ENCODE results near the gene GOLT1A. TPM values are rescaled to one million over a fixed set of nuclear protein-coding genes. Genes with fewer than 3 reads are reported as not detected.

The GOLT1A gene
- total and polyA plus RNA-seq, 2 of the 8 experiments (the other 6 are each of a cell fraction or from before 2014, with no cell fraction given): 7.5 to 8.5 TPM

DNA sequence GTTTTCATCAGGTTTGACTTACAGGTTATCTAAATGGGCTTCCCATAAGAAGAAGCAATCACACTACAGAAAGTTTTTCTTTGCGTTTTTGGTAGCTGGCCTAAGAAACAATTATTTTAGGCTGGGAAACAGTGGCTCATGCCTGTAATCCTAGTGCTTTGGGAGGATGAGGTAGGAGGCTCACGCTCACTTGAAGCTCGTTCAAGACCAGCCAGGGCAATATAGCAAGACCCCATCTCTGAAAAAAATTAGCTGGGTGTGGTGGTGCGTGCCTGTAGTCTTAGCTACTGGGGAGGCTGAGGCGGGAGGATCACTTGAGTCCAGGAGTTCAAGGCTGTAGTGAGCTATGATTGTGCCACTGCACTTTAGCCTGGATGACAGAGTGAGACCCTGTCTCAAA lies 46.1 kb downstream of the GOLT1A start:
- Histone ChIP-seq H2AFZ (ENCODE audit: low read length) (no peak overlapping the region), H2BK20ac (ENCODE audit: low read length) (no peak overlapping the region), H4K20me1 (replicated peaks in 1 of 2; ENCODE audit: control insufficient read depth in 1 of 2, insufficient read depth in 2 of 2, low read length in 2 of 2) (no peaks in the 10 kb centered on the region), H3K14ac (ENCODE audit: insufficient read length) (no peak overlapping the region), H2BK12ac (ENCODE audit: low read depth, low read length) (no peak overlapping the region), H3K23me2 (ENCODE audit: low read depth, low read length) (no peaks in the 10 kb centered on the region), H2BK120ac (replicated peaks; ENCODE audit: low read depth, low read length) (no peak overlapping the region), H3K4me3 (ENCODE audit: extremely low read depth in 1 of 4, insufficient read depth in 2 of 4, low read depth in 3 of 4, low read length in 4 of 4) (no peak overlapping the region), H4K91ac (replicated peaks; ENCODE audit: insufficient read length, low read length) (no peak overlapping the region), H3K9ac (replicated peaks in 1 of 4; ENCODE audit: extremely low read depth in 1 of 4, low read depth in 3 of 4, low read length in 3 of 4) (no peak overlapping the region), H4K5ac (ENCODE audit: insufficient read length, low read depth, low read length) (no peak overlapping the region), H3K27ac (ENCODE audit: low read depth, low read length) (no peak overlapping the region), H4K8ac (ENCODE audit: extremely low read depth, insufficient read depth, low read length) (no peak overlapping the region), H3K27me3 (replicated peaks in 1 of 4; ENCODE audit: control insufficient read depth in 3 of 4, extremely low read depth in 1 of 4, insufficient read depth in 3 of 4, low read length in 3 of 4) (0 out of 7 replicates have a peak, but pooled peaks cover 0 to 2% (median 0%) of the 10 kb centered on the region in 4 experiments), H3K4me1 (replicated peaks in 1 of 4; ENCODE audit: control insufficient read depth in 3 of 4, insufficient read depth in 4 of 4, low read length in 3 of 4) (no peaks in the 10 kb centered on the region), H3K18ac (ENCODE audit: extremely low read depth, low read length) (no peak overlapping the region), H3K79me2 (ENCODE audit: control insufficient read depth in 1 of 2, insufficient read depth in 2 of 2, low read length in 2 of 2) (no peaks in the 10 kb centered on the region), H2AK5ac (ENCODE audit: low read depth, low read length) (no peak overlapping the region), H3K36me3 (ENCODE audit: control insufficient read depth in 2 of 4, insufficient read depth in 4 of 4, low read length in 3 of 4) (no peaks in the 10 kb centered on the region; a peak in 1 of 8 replicates), H3K56ac (replicated peaks; ENCODE audit: insufficient read length, low read depth, low read length) (no peak overlapping the region), H3K9me3 (ENCODE audit: insufficient read depth in 2 of 2, low read depth in 1 of 2, low read length in 1 of 2) (peaks cover 18 to 25% of the 10 kb centered on the region in 2 experiments), H2BK5ac (ENCODE audit: low read depth, low read length) (no peak overlapping the region), H2BK15ac (ENCODE audit: low read length) (no peak overlapping the region), H3K4ac (replicated peaks; ENCODE audit: insufficient read length, low read depth, low read length) (no peak overlapping the region), H3K23ac (ENCODE audit: insufficient read length) (no peak overlapping the region), H3K4me2 (ENCODE audit: insufficient read depth in 1 of 2, low read depth in 2 of 2, low read length in 2 of 2) (no peak overlapping the region), H3K79me1 (ENCODE audit: low read depth, low read length) (no peaks in the 10 kb centered on the region)
- CTCF ChIA-PET (ENCODE audit: partially characterized antibody): interaction anchor here (0.6 to 18.7 kb wide), 10 partner anchors 11 to 231 kb away, joined by 3 to 360 read pairs (median 4); partner anchors contain the start of genes GOLT1A, KISS1 and PLEKHA6
- WGBS, 2 experiments (ENCODE audit: extremely low coverage in 1 of 2, insufficient coverage in 1 of 2, insufficient read length in 1 of 2, insufficient replicate concordance in 2 of 2, low coverage in 1 of 2, low lambda C conversion rate in 2 of 2, missing lambda C conversion rate in 1 of 2): 84% methylated on average over 5 of the region's 5 CpGs; no CpG with 5 or more reads in 1 of the 2 experiments
- no peak for DNase-seq (ENCODE audit: low read depth in 1 of 2, low spot score in 2 of 2)
- POLR2A ChIA-PET (ENCODE audit: partially characterized antibody): no interaction called here
- TF ChIP-seq CBX5 (IDR thresholded peaks at IDR 0.05; ENCODE audit: low read depth, low read length) (no peak), EP300 (IDR thresholded peaks at IDR 0.05; ENCODE audit: borderline replicate concordance in 1 of 2, low read depth in 2 of 2, low read length in 2 of 2) (no peak), RBBP5 (IDR thresholded peaks at IDR 0.05; ENCODE audit: borderline replicate concordance, low read depth, low read length) (no peak), EZH2 (IDR thresholded peaks at IDR 0.05; ENCODE audit: low read depth, low read length, severe bottlenecking) (no peak), RFX5 (IDR thresholded peaks at IDR 0.05; ENCODE audit: borderline replicate concordance, low read depth, low read length) (no peak)
- FAIRE-seq: no peak
